ENCODE measurements around the gene INCA1. TPM values are rescaled to one million over a fixed set of nuclear protein-coding genes. Genes with fewer than 3 reads are reported as not detected.

INCA1 gene
- total RNA-seq, 2 donors from 2014 or later: 0.61 to 0.69 TPM

- no peak overlapping the region for H3K4me3 Mint-ChIP-seq
- H3K27me3 Mint-ChIP-seq: no peaks in the 10 kb centered on the region
- H3K36me3 Mint-ChIP-seq (ENCODE audit: low read depth): peaks cover 9% of the 10 kb centered on the region
- peaks cover 17% of the 10 kb centered on the region for H3K4me1 Mint-ChIP-seq
- no peaks in the 10 kb centered on the region for H3K9me3 Mint-ChIP-seq
- H3K27ac Mint-ChIP-seq: no peak overlapping the region
- ATAC-seq (replicated peaks): no peak
Observed at GRCh38 chr17:4953451-4953961, 43.8 kb downstream of the INCA1 start.

DNA sequence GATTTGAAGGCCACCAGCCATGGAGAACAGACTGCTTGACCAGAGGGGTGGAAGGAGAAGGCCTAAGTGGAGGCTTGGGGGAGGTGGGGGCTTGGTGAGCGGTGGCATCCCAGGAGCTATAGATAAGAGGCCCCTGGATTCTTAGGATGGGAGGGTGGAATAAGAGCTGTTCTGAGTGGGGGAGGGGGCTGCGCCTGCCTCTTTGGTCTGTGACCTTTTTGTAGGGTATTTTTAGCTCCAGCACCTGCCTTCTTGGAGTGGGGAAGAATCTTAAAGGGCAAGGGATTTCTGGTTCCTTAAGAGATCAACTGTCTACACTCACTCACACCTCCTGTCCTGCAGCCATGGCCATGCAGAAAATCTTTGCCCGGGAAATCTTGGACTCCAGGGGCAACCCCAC is 45.8 kb downstream of the INCA1 start:
- no peaks in the 10 kb centered on the region for H3K9me3 Mint-ChIP-seq
- ATAC-seq (replicated peaks): no peak
- H3K27me3 Mint-ChIP-seq: no peaks in the 10 kb centered on the region
- peak overlapping the region; percentile 88 for H3K4me3 Mint-ChIP-seq
- peak overlapping the region; percentile 90 for H3K27ac Mint-ChIP-seq
- peaks cover 19% of the 10 kb centered on the region for H3K36me3 Mint-ChIP-seq (ENCODE audit: low read depth)
- H3K4me1 Mint-ChIP-seq: peaks cover 17% of the 10 kb centered on the region

- peaks cover 10% of the 10 kb centered on the region for H3K4me1 Mint-ChIP-seq
- H3K36me3 Mint-ChIP-seq (ENCODE audit: low read depth): peaks cover 26% of the 10 kb centered on the region
- no peaks in the 10 kb centered on the region for H3K27me3 Mint-ChIP-seq
- peak within 1 kb of the TSS; percentile 90 for H3K27ac Mint-ChIP-seq
- H3K9me3 Mint-ChIP-seq: no peaks in the 10 kb centered on the region
- H3K4me3 Mint-ChIP-seq: peak within 1 kb of the TSS; percentile 88
- no peak for ATAC-seq (replicated peaks)
Observed at GRCh38 chr17:4950746-4951204, 46.5 kb downstream of the INCA1 start, which contains the start of gene ENO3. TSS of gene ENO3 (plus strand) at chr17:4951119. CDS start at chr17:4951830, 711 bp downstream.

- no peaks in the 10 kb centered on the region for H3K27me3 Mint-ChIP-seq
- H3K4me1 Mint-ChIP-seq: peaks cover 14% of the 10 kb centered on the region
- H3K27ac Mint-ChIP-seq: peak overlapping the region; percentile 90
- H3K9me3 Mint-ChIP-seq: no peaks in the 10 kb centered on the region
- peaks cover 32% of the 10 kb centered on the region for H3K36me3 Mint-ChIP-seq (ENCODE audit: low read depth)
- H3K4me3 Mint-ChIP-seq: peak overlapping the region; percentile 88
- peak; percentile 27 for ATAC-seq (replicated peaks)
Observed at GRCh38 chr17:4950075-4950745, 47.1 kb downstream of the INCA1 start.

DNA sequence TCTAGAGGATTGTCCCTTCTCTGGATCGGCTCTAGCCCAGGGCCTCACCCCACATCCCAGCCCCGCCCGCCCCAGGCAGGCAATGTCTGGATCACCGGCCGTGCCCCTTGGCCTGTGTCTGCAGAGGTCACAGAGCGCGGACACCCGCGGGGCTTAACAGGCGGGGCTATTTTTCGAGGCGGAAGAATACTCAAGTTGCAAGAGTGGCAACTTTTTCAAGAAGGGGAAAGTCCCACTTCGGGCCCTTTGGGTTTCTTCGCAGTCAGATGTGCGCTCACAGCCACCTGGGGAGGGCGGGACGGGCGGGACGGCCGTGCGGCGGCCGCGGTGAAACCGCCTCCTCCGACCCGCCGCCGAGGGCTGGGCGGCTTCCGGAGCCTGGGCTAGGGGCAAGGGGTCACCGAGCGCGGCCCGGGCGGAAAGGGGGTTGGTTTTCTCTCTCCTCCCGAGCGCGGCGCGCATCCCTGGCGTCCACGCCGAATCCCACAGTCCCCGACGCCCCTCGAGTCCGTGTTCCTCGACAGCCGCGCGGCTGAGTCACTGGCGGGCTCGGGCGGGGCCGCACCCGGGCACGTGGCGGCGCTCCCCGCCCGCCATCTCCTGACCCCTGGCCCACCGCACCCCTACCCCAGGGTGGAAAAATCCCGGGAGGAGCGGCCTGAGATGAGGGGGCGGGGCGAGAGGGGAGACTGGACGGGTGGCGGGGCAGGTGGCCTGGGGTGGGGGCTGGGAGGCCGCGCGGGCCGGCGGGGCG is 47.8 kb downstream of the INCA1 start:
- Mint-ChIP-seq H3K4me1 (peaks cover 21% of the 10 kb centered on the region), H3K36me3 (ENCODE audit: low read depth) (peaks cover 39% of the 10 kb centered on the region), H3K4me3 (peak overlapping the region; percentile 91), H3K27ac (peak overlapping the region; percentile 97), H3K9me3 (no peaks in the 10 kb centered on the region), H3K27me3 (no peaks in the 10 kb centered on the region)
- ATAC-seq (replicated peaks): peak; percentile 45

- peak overlapping the region; percentile 91 for H3K4me3 Mint-ChIP-seq
- H3K27me3 Mint-ChIP-seq: no peaks in the 10 kb centered on the region
- H3K36me3 Mint-ChIP-seq (ENCODE audit: low read depth): peaks cover 45% of the 10 kb centered on the region
- peaks cover 27% of the 10 kb centered on the region for H3K4me1 Mint-ChIP-seq
- H3K9me3 Mint-ChIP-seq: no peaks in the 10 kb centered on the region
- ATAC-seq (replicated peaks): peak; percentile 46
- H3K27ac Mint-ChIP-seq: peak overlapping the region; percentile 97
Observed at GRCh38 chr17:4948931-4949320, 48.4 kb downstream of the INCA1 start.

DNA sequence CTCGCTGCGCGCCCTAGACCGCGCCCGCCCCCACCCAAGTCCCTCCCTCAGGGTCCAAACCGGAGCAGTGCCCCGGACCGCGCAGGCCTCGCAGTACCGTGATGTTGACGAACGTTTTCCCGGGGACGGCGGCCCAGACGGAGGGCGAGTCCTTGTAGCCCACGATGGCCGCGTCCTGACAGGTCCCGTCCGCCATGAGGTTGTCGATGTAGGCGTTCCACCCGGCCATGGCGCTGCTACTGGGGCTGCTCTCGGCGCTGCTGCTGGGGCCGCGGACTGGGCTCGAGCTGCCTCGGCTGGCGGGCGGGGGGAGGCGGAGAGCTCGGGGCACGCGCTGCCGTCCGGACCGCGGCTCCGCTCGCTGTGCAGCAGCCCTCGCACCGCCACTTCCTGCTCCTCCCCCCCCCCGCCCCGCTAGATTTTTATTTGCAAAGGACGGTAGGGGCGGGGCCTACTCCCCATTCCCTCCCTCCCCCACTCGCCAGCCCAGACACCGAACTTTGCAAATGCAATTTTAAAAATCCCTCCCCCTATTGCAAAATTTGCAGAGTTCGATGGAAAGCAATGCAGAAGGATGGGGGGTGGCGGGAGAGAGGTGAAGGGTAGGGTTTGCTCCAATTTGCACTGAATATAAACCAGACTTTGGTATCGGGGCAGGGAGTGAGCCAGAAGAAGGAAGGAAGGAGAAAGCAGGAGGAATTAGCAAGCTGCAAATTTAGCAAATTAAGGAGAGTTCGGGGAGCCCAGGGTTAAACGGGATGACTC is 49.0 kb downstream of the INCA1 start, which contains the start of gene PFN1:
Gene PFN1 (minus strand): TSS at position 365 of the 765 bp plus-strand sequence. CDS start 136 bp downstream, at position 229.
- H3K4me3 Mint-ChIP-seq: peak within 1 kb of the TSS; percentile 91
- peak; percentile 38 for ATAC-seq (replicated peaks)
- H3K4me1 Mint-ChIP-seq: peaks cover 30% of the 10 kb centered on the region
- H3K27ac Mint-ChIP-seq: peak within 1 kb of the TSS; percentile 97
- no peaks in the 10 kb centered on the region for H3K9me3 Mint-ChIP-seq
- H3K36me3 Mint-ChIP-seq (ENCODE audit: low read depth): peaks cover 51% of the 10 kb centered on the region
- no peaks in the 10 kb centered on the region for H3K27me3 Mint-ChIP-seq

DNA sequence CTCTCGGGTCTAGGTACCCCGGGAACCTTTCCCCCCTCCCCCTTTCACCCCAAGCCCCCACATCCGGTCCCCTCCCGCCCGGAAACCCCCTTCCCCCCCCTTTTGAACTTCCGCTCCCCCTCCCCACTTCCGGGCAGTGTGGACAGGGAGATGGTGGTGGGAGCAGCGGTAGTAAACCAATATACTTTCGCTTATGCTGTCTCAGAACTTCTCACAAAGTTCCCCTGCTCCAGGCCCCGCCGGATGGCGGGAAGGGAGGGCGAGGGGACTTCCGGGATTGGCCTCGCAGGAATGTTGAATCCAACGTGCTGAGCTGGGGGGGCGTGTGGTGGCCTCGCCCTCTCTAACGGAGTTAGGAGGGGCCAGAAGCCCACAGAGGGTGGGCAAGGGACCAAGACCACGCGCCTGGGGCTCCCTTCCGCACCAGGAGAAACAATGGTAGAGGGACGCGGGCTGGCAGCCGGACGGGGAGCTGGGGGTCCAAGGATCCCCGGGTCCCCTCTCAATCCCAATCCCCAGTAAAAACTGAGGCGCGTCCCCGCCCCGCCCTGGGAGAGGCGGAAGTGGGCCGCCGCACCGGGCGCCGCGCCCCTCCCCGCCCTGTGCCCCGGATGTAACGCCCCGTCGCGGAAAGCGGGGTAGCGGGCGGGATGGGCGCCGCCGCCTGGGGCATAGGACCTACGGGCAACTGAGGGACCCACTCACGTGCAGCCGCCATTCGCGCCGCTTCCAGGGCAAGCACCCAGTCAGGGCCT is 49.7 kb downstream of the INCA1 start:
- Mint-ChIP-seq H3K4me1 (peaks cover 37% of the 10 kb centered on the region), H3K36me3 (ENCODE audit: low read depth) (peaks cover 58% of the 10 kb centered on the region), H3K27ac (peak overlapping the region; percentile 94), H3K4me3 (peak overlapping the region; percentile 91), H3K9me3 (no peaks in the 10 kb centered on the region), H3K27me3 (no peaks in the 10 kb centered on the region)
- peak; percentile 18 for ATAC-seq (replicated peaks)

DNA sequence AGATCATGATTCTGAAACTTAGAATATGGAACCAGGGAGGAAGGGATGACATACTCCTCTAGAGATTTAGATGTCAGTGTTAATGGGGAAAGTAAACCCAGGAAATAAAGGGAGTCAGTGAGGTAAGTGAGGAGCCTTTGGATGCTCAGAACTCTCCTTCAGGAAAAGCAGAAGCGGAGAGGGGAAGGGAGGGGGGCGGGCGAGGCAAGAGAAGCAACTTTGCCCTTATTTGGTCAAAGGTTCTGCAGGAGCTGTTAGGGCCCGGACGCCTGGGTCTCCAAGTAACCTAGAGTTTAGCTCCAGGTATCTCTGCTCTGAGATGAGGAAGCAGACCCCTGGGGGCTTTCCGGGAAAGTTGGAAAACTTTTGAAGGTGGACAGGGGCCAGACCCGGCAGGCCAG is 50.3 kb downstream of the INCA1 start:
- Mint-ChIP-seq H3K9me3 (no peaks in the 10 kb centered on the region), H3K4me1 (peaks cover 38% of the 10 kb centered on the region), H3K27ac (peak overlapping the region; percentile 94), H3K27me3 (no peaks in the 10 kb centered on the region), H3K36me3 (ENCODE audit: low read depth) (peaks cover 64% of the 10 kb centered on the region), H3K4me3 (peak overlapping the region; percentile 91)
- ATAC-seq (replicated peaks): no peak

DNA sequence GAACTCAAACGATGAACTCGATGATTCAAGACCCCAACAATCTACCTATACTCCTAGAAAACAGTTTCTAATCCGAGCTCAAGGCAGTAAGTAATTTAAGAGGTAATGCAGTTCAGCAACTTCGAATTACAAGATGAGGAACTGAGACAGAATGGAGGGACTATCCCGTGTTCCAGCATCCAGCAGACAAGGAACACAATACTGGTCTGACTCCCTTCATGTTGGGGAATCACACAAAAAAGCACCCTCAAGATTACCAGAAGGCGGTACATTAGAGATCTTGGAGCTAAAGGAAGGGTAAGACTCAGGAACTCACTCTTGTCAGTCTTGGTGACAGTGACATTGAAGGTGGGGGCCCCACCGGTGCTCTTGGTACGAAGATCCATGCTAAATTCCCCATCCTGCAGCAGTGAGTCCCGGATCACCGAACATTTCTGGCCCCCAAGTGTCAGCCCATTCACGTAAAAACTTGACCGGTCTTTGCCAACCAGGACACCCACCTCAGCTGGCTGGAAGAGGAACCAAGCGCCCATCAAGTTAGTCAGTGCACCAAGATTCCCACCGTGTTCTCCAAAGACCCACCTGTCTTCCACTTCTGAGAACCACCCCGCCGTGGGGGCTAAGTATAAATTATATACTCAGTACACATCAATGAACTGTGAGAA is 50.9 kb downstream of the INCA1 start:
- Mint-ChIP-seq H3K4me3 (peak overlapping the region; percentile 91), H3K36me3 (ENCODE audit: low read depth) (peaks cover 70% of the 10 kb centered on the region), H3K4me1 (peaks cover 44% of the 10 kb centered on the region), H3K27ac (peak overlapping the region; percentile 94), H3K9me3 (no peaks in the 10 kb centered on the region), H3K27me3 (no peaks in the 10 kb centered on the region)
- no peak for ATAC-seq (replicated peaks)

- H3K4me3 Mint-ChIP-seq: peak overlapping the region; percentile 91
- peaks cover 45% of the 10 kb centered on the region for H3K4me1 Mint-ChIP-seq
- no peak for ATAC-seq (replicated peaks)
- H3K27ac Mint-ChIP-seq: peak overlapping the region; percentile 94
- no peaks in the 10 kb centered on the region for H3K27me3 Mint-ChIP-seq
- H3K9me3 Mint-ChIP-seq: no peaks in the 10 kb centered on the region
- peaks cover 75% of the 10 kb centered on the region for H3K36me3 Mint-ChIP-seq (ENCODE audit: low read depth)
Observed at GRCh38 chr17:4945944-4946280, 51.4 kb downstream of the INCA1 start.

GRCh38 chr17:4945176-4945943 is 52.0 kb downstream of the INCA1 start:
- Mint-ChIP-seq H3K27ac (peak overlapping the region; percentile 94), H3K4me1 (peaks cover 40% of the 10 kb centered on the region), H3K36me3 (ENCODE audit: low read depth) (peaks cover 81% of the 10 kb centered on the region), H3K9me3 (no peaks in the 10 kb centered on the region), H3K4me3 (peak overlapping the region; percentile 91), H3K27me3 (no peaks in the 10 kb centered on the region)
- peak; percentile 59 for ATAC-seq (replicated peaks)
